H1 (cell line): Measurements from ENCODE around the gene PDE8B.

ENCODE experiments used
- BACH1 ChIP-seq: IDR thresholded peaks from 2 replicates; pipeline ENCODE4 v1.6.1; 2012; ENCODE audit warnings: low read length, improper control_type of control experiment
- GTF2F1 ChIP-seq: IDR thresholded peaks from 2 replicates; pipeline ENCODE4 v1.6.1; 2012; ENCODE audit warnings: low read depth, low read length, improper control_type of control experiment, borderline replicate concordance
- POLR2AphosphoS5 ChIP-seq: IDR thresholded peaks from 2 replicates; pipeline ENCODE4 v1.6.1; 2011; ENCODE audit warnings: low read depth, low read length
- RXRA ChIP-seq: IDR thresholded peaks from 2 replicates; pipeline ENCODE4 v1.6.1; 2011; ENCODE audit warnings: low read depth, mild to moderate bottlenecking, low read length, moderate library complexity; ENCODE audit not compliant: insufficient read depth
- TAF1 ChIP-seq: IDR thresholded peaks from 2 replicates; pipeline ENCODE4 v1.6.1; 2011; ENCODE audit warnings: mild to moderate bottlenecking, low read depth, low read length
- TCF12 ChIP-seq: IDR thresholded peaks from 2 replicates; pipeline ENCODE4 v1.6.1; 2011; ENCODE audit warnings: low read depth, mild to moderate bottlenecking, low read length

- TF ChIP-seq BACH1: no peak
- TF ChIP-seq GTF2F1: no peak
- no peak for TF ChIP-seq TCF12
- TF ChIP-seq POLR2AphosphoS5: no peak
- no peak for TF ChIP-seq TAF1
- no peak for TF ChIP-seq RXRA
These were observed 39.0 kb downstream of the PDE8B start for GRCh38 chr5:77249475-77249874.
